Endometrial microvascular endothelial cells (primary cell): ENCODE results near the gene PHACTR4. TPM values are rescaled to one million over a fixed set of nuclear protein-coding genes. Genes with fewer than 3 reads are reported as not detected.
"Not testable (repeated sequence)": the region's sequence is repeated elsewhere in the genome, so short reads cannot be mapped to it uniquely, and the experiment has no call there.

ENCODE experiments used
- in situ Hi-C: cut with HindIII; loops from 2 replicates; pipeline ENCODE4 v1.10.0; 2017; ENCODE audit warnings: low sequenced_read_pairs, low pct_unique_long_range_greater_than_20kb; ENCODE audit errors: inconsistent ontology term
- total RNA-seq: library from RNA; depleted of rRNA; stranded (reverse); fragments of >200 nt; gene quantifications from one replicate; pipeline ENCODE4 v1.2.3, GENCODE V29; 2015; ENCODE audit errors: inconsistent ontology term

PHACTR4 gene
- total RNA-seq = 24.5 TPM

DNA sequence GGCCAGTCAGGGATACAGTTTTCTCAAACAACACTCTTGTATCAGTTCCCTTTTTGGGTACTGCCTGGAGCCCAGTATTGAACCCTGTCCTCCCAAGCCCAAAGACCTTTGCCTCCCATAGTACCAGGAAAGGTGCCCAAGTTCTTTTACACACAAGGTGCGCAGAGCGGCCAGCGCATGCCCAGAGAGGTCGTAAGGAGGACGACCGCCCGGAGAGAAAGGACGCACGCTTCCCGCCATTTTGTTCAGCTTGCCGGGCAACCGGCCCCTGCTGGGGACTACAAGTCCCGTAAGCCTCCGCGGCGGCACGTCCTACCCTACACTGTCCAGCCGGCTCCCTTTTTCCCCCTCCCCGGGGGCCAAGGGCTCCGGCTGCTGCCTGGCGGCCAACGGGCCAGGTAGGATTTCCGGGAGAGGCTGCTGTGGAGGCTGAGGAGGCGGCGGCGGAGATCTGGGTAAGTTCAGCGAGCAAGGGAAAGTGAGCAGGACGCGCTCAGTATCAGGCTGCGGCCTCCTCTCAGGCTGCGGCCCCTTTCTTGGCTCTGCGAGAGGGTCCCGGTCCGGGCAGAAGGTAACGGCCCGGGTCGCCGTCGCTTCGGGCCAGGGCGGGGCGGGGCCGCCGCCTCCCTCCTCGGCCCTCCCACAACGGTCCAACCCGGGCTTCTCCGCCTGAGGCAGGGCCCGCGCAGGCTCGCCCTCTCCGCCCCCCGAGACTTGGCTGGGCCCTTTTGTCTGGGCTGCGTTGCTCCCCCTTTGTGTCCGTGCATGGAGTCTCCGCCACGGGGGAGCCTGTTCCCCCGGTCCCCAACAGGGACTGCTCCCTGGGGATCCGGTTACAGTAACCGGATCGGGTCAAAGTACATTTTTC is at the start of gene PHACTR4:
Gene PHACTR4 (plus strand): TSS at position 370 of the 868 bp plus-strand sequence. CDS start 37,708 bp downstream, outside the sequence.
- in situ Hi-C loops = no loop called here

GRCh38 chr1:28322194-28322593 is 47.3 kb upstream of the PHACTR4 start:
- in situ Hi-C loops = no loop called here

DNA sequence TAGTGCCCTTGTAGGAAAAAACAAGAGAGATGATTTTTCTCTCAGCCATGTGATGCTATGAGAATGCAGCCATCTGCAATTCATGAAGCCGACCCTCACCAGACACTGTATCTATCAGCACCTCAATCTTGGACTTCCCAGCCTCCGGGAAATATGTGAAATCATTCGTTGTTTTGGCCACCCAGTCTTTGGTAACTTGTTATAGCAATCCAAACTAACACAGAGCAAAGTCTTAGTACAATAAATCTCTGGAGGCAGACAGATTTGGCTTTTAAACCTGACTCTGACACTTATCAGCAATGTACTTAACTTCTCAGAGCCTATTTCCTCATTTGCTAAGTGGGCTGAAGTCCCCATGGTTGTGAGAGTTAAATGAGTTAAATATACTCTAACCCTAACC is 45.8 kb upstream of the PHACTR4 start:
- in situ Hi-C loops = no loop called here

GRCh38 chr1:28326515-28326914 is 43.0 kb upstream of the PHACTR4 start:
- in situ Hi-C loops = no loop called here

DNA sequence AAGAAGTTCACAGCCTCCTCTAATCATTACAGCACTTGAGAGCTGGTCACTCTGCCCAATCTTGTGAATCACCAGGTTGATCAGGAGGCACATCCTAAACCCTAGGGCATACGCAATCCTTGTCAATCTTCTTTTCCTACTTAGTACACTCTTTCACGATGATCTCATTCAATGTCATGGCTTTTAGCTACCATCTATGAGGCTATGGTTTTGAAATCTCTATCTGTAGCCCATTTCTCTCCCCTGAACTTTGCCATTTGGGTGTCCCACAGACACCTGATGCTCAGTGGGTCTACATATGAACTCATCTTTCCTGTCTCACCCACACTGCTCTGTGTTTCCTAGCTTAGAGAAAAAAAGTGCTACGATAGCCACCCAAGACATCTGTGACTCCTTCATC is 42.6 kb upstream of the PHACTR4 start:
- in situ Hi-C loops = no loop called here

DNA sequence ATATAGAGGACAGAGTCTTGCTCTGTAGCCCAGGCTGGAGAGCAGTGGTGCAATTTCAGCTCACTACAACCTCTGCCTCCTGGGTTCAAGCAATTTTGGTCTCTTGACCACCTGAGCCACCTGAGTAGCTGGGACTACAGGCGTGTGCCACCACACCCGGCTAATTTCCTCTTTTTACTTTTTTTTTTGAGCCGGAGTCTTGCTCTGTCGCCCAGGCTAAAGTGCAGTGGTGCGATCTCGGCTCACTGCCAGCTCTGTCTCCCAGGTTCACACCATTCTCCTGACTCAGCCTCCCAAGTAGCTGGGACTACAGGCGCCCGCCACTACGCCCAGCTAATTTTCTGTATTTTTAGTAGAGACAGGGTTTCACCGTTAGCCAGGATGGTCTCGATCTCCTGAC is 42.1 kb upstream of the PHACTR4 start:
- in situ Hi-C loops = not testable (repeated sequence)

GRCh38 chr1:28328228-28328648 is 41.3 kb upstream of the PHACTR4 start:
- in situ Hi-C loops = no loop called here

DNA sequence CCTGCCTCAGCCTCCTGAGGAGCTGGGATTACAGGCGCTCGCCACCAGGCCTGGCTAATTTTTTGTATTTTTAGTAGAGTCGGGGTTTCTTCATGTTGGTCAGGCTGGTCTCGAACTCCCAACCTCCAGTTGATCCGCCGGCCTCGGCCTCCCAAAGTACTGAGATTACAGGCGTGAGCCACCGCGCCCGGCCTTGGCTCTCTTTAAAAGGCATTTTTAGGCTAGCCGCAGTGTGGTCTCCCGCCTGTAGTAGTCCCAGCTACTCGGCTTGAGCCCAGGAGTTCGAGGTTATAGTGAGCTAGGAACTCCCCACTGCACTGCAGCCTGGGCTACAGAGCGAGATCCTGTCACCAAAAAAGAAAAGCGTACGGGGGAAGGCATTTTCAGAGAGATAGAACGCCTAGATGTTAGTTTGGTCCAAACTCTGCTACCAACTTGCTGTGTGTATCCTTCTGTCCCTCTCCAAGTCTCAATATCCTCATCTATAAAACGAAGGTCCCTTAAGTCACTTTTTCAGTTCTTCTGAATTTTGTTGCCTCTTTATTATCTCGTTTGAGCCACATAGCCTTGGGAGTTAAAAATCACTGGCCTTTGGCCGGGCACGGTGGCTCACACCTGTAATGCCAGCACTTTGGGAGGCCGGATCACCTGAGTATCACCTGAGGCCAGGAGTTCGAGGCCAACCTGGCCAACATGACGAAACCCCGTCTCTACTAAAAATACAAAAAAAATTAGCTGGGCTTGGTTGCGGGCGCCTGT is 40.0 kb upstream of the PHACTR4 start:
- in situ Hi-C loops = no loop called here

DNA sequence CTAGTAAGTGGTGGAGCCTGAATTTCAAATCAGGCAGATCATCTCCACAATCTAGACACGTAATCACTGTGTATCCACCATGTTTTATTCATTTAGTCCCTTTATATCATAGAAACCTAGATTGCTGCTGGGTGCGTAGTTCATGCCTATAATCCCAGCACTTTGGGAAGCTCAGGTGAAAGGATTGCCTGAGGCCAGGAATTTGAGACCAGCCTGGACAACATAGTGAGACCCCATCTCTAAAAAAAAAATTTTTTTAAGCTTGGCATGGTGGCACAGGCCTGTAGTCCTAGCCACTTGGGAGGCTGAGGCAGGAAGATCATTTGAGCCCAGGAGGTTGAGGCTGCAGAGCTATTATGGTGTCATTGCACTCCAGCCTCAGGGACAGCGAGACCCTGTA is 30.6 kb upstream of the PHACTR4 start:
- in situ Hi-C loops = no loop called here

DNA sequence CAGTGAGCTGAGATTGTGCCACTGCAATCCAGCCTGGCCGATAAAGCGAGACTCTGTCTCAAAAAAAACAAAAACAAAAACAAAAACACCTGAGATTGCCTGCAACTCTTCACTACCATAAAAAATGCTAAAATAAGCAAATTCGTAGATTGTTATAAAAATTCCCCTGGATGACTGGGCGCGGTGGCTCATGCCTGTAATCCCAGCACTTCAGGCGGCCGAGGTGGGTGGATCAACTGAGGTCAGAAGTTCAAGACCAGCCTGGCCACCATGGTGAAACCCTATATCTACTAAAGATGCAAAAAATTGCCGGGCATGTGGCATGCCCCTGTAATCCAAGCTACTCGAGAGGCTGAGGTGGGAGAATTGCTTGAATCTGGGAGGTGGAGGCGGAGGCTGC is 30.0 kb upstream of the PHACTR4 start:
- in situ Hi-C loops = no loop called here

GRCh38 chr1:28340221-28340974 is 29.1 kb upstream of the PHACTR4 start:
- in situ Hi-C loops = no loop called here

DNA sequence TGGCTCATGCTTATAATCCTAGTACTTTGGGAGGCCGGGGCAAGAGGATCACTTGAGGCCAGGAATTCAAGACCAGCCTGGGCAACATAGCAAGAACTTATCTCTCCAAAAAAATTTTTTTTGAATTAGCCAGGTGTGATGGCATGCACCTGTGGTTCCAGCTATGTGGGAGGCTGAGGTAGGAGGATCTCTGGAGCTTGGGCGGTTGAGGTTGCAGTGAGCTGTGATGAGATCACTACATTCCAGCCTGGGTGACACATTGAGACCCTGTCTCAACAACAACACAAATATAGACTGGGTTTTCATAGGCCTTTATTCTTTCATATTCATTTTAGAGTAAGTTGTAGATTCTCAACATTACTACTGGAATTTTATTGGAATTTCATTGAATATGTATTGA is 27.9 kb upstream of the PHACTR4 start:
- in situ Hi-C loops = no loop called here

DNA sequence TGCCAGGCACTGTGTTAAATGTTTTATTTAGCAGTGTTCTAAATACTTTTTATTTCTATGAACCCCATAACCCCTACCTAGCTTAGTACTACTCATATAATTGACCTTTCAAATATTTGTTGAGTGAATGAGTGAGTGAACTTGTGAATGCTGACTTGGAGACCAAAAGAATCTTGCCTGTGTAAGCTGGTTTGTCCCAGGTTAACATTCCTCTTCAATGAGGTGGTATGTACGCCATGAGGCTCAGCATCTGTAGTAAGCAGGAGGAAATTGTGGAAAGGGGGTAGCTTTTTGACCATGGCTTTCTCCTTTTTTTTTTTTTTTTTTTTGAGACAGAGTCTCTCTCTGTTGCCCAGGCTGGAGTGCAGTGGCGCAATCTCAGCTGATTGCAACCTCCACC is 26.1 kb upstream of the PHACTR4 start:
- in situ Hi-C loops = no loop called here

GRCh38 chr1:28353248-28353810 is 16.2 kb upstream of the PHACTR4 start:
- in situ Hi-C loops = not testable (repeated sequence)

GRCh38 chr1:28354121-28354520 is 15.4 kb upstream of the PHACTR4 start:
- in situ Hi-C loops = no loop called here

DNA sequence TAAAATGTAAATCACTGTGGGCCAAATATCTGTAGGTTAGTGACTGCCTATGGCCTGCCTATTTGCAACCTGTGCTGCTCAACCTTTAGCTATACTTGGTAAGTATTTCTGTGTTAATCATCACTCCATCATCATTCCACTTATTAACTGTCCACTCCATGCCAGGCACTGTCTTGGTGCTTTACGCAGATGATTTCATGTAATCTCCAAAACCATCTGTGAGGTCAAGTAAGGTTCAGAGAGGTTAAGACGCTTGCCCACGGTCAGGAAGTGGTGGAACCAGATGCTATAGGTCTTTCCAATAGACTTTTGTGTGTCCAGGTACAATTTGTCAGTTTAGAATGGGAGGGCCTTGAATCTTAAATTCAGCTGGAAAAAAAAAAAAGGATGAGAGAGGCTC is 10.8 kb upstream of the PHACTR4 start:
- in situ Hi-C loops = no loop called here

GRCh38 chr1:28359592-28360239 is 9.8 kb upstream of the PHACTR4 start:
- in situ Hi-C loops = no loop called here

DNA sequence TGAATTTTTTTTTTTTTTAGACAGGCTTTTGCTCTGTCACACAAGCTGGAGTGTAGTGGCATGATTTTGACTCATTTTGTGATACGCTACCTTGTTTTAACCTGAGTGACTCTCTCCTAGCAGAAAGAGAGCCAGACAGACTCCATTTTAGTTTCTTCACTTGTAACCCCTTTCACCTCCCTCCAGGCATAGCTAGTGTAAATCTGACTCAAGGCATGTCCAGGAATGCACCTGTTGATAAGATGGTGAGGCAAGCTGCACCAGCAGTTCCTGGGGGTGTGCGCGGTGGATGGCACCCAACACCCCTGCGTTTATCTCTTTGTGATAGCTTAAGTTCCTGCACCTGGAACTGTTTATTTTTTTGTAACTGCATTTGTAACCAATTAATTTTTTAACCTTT is 4.7 kb upstream of the PHACTR4 start:
- in situ Hi-C loops = no loop called here

GRCh38 chr1:28365864-28366263 is 3.7 kb upstream of the PHACTR4 start:
- in situ Hi-C loops = no loop called here
